Adrenal gland (tissue), 5 donors: ENCODE data around the gene ARHGAP4.

ENCODE experiments used
- CTCF ChIP-seq, 6 experiments: fragments of 450-650 bp in 4 of 6; fragments of 200-600 bp in 2 of 6; sonication (generic) in 1 of 6; IDR thresholded peaks; 1 replicate in 5 of 6; 2 replicates in 1 of 6; pipeline versions ENCODE4 v1.5.1 to v1.8.0; 2016 to 2021; ENCODE audit warnings: antibody characterized with exemption in 6 of 6, mild to moderate bottlenecking in 2 of 6, moderate library complexity in 1 of 6
- POLR2A ChIP-seq, 2 donors: fragments of 450-650 bp; IDR thresholded peaks; one replicate each; pipeline ENCODE4 v1.6.1; 2017; ENCODE audit warnings: antibody characterized with exemption in 2 of 2, mild to moderate bottlenecking in 2 of 2, moderate library complexity in 1 of 2
- donor health status: DM: no; HTN: no; CAD: no.

DNA sequence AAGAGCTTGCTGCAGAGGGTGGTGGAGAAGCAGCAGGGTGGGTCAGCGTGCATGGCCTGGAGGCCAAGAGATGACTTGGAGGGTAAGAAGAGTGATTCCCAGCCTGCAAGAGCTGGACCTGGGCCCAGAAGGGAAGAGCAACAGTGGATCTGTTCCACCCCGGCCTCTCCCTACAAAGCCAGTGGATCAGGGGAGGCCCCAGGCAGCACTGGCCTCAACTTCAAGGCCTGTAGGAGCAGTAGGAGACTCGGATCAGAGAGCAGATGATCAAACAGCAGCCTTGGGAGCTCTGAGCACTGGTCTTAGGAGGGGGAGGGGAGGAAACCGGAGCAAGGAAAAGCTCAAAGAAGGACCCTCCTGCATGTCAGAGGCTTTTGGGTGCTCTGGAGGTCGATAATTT lies 47.7 kb downstream of the ARHGAP4 start:
- TF ChIP-seq POLR2A (IDR thresholded peaks at IDR 0.05) (no peak), CTCF (IDR thresholded peaks at IDR 0.05) (no peak)
